Gastrocnemius medialis (tissue), 4 donors: ENCODE results near the gene OR6X1. TPM values are rescaled to one million over a fixed set of nuclear protein-coding genes. Genes with fewer than 3 reads are reported as not detected.

ENCODE experiments used
- ATAC-seq, 2 donors: fragments of 150-250 bp; one replicate each; pipeline ENCODE4 v1.9.1; 2016
- DNase-seq, 2 donors: peaks; one replicate each; pipeline ENCODE4 v3.0.0-alpha.2; 2019
- H3K27ac ChIP-seq, 4 donors: fragments of 200-600 bp; sonication (generic); 1 replicate in 1 of 4; 2 replicates in 3 of 4; pipeline ENCODE4 v1.5.1; 2016 to 2018; ENCODE audit warnings: mild to moderate bottlenecking in 2 of 4, moderate library complexity in 1 of 4
- H3K27me3 ChIP-seq, 3 donors: fragments of 200-600 bp; sonication (generic) in 2 of 3; 1 replicate in 1 of 3; 2 replicates in 2 of 3; pipeline versions ENCODE4 v1.5.1 to v1.6.0; 2016 to 2019; ENCODE audit warnings: mild to moderate bottlenecking in 1 of 3, moderate library complexity in 1 of 3
- H3K36me3 ChIP-seq, 2 donors: fragments of 200-600 bp; sonication (generic) in 1 of 2; one replicate each; pipeline ENCODE4 v1.5.1; 2017 to 2018
- H3K4me1 ChIP-seq, 2 donors: fragments of 200-600 bp; sonication (generic) in 1 of 2; one replicate each; pipeline ENCODE4 v1.5.1; 2016 to 2017; ENCODE audit warnings: mild to moderate bottlenecking in 2 of 2
- H3K4me3 ChIP-seq, 4 donors: fragments of 200-600 bp; sonication (generic) in 3 of 4; 1 replicate in 1 of 4; 2 replicates in 3 of 4; pipeline ENCODE4 v1.5.1; 2016 to 2019; ENCODE audit warnings: mild to moderate bottlenecking in 2 of 4
- H3K9me3 ChIP-seq, 3 donors: fragments of 200-600 bp; sonication (generic) in 2 of 3; 1 replicate in 1 of 3; 2 replicates in 2 of 3; pipeline ENCODE4 v1.5.1; 2016 to 2019
- POLR2A ChIP-seq, 2 donors: fragments of 450-650 bp; IDR thresholded peaks; one replicate each; pipeline ENCODE4 v1.6.1; 2017; ENCODE audit warnings: antibody characterized with exemption in 2 of 2, mild to moderate bottlenecking in 2 of 2, moderate library complexity in 2 of 2
- in situ Hi-C, 4 donors: fragments of 200-750 bp; cut with MboI; loops; one replicate each; pipeline versions ENCODE4 v1.15.0 to v1.8.0; 2017; ENCODE audit warnings: low sequenced_read_pairs in 4 of 4
- intact Hi-C: fragments of 100-400 bp; cut with DNase I; formaldehyde crosslinking; loops from one replicate; pipeline ENCODE4 v1.15.1; 2023; ENCODE audit warnings: low total_unique reads
- total RNA-seq, 4 donors: library from RNA; depleted of rRNA; stranded (reverse); fragments of >200 nt; gene quantifications; one replicate each; pipeline versions ENCODE4 v1.1.0 to v1.2.3, GENCODE V29; 2016
- TF ChIP-seq, protein P1 (sequence below), 5 experiments: fragments of 450-650 bp in 3 of 5; fragments of 200-600 bp in 2 of 5; sonication (generic) in 2 of 5; IDR thresholded peaks in 4 of 5; conservative IDR thresholded peaks in 1 of 5; 1 replicate in 4 of 5; 2 replicates in 1 of 5; pipeline ENCODE4 v1.5.1; 2016 to 2019; ENCODE audit warnings: antibody characterized with exemption in 5 of 5, mild to moderate bottlenecking in 3 of 5, moderate library complexity in 3 of 5

Gene OR6X1
- total RNA-seq, 4 donors from 2014 or later: not detected

DNA sequence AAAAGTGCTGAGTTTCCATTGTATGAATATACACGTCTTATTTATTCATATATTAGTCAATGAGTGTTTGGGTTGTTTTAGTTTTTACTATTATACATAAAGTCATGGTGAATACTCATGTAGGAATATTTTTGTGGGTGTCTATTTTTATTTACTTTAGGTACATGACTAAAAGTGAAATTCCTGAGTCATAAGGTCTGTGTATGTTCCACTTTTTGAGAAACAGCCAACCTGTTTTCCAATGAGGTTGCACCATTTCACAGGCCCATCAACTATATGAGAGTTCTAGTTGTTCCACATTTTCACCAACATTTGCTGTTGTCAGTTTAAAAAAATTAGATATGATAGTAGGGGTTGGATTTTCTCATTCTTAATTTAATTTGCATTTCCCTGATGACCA lies 6.6 kb upstream of the OR6X1 start:
- in situ Hi-C loops: no loop called here
- Histone ChIP-seq H3K27me3 (no peaks in the 10 kb centered on the region), H3K4me1 (no peaks in the 10 kb centered on the region), H3K9me3 (no peaks in the 10 kb centered on the region), H3K36me3 (no peaks in the 10 kb centered on the region), H3K27ac (no peak overlapping the region), H3K4me3 (no peak overlapping the region)
- DNase-seq (no peak), ATAC-seq (no peak)
- intact Hi-C loops: no loop called here
- TF ChIP-seq, protein P1, sequence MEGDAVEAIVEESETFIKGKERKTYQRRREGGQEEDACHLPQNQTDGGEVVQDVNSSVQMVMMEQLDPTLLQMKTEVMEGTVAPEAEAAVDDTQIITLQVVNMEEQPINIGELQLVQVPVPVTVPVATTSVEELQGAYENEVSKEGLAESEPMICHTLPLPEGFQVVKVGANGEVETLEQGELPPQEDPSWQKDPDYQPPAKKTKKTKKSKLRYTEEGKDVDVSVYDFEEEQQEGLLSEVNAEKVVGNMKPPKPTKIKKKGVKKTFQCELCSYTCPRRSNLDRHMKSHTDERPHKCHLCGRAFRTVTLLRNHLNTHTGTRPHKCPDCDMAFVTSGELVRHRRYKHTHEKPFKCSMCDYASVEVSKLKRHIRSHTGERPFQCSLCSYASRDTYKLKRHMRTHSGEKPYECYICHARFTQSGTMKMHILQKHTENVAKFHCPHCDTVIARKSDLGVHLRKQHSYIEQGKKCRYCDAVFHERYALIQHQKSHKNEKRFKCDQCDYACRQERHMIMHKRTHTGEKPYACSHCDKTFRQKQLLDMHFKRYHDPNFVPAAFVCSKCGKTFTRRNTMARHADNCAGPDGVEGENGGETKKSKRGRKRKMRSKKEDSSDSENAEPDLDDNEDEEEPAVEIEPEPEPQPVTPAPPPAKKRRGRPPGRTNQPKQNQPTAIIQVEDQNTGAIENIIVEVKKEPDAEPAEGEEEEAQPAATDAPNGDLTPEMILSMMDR (IDR thresholded peaks at IDR 0.05 in 4 of 5, conservative IDR thresholded peaks at IDR 0.05 in 1 of 5): no peak
- no peak for TF ChIP-seq POLR2A (IDR thresholded peaks at IDR 0.05)

DNA sequence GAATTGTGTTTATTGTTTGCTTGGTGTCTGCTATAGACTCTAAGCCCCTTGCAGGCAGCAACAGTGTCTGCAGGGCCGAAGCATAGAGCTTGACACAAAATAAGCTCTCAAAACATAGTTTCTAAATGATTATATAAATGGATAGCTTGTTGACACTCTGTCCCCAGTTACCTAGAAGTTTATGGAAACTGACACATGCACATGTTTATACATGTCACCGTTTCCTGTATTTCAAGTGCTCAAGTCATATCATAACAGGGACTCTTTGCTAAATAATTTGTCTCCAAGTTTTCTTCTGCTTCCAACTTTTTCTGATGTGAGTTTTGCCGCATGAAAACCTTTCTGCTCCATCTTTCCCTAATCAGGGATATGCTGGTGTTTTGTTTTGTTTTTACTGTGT lies 3.7 kb upstream of the OR6X1 start:
- H3K4me1 ChIP-seq: no peaks in the 10 kb centered on the region
- no peak overlapping the region for H3K27ac ChIP-seq
- DNase-seq: no peak
- H3K36me3 ChIP-seq: no peaks in the 10 kb centered on the region
- no peak for ATAC-seq
- intact Hi-C loops (no loop called here), in situ Hi-C loops (no loop called here)
- H3K4me3 ChIP-seq: no peak overlapping the region
- TF ChIP-seq, protein P1 (IDR thresholded peaks at IDR 0.05 in 4 of 5, conservative IDR thresholded peaks at IDR 0.05 in 1 of 5): no peak
- TF ChIP-seq POLR2A (IDR thresholded peaks at IDR 0.05): no peak
- H3K9me3 ChIP-seq: no peaks in the 10 kb centered on the region
- H3K27me3 ChIP-seq: no peaks in the 10 kb centered on the region

GRCh38 chr11:123755813-123756212 lies 1.5 kb upstream of the OR6X1 start:
- Histone ChIP-seq H3K4me1 (no peaks in the 10 kb centered on the region), H3K27me3 (no peaks in the 10 kb centered on the region), H3K9me3 (no peaks in the 10 kb centered on the region), H3K27ac (no peak overlapping the region), H3K36me3 (no peaks in the 10 kb centered on the region), H3K4me3 (no peak overlapping the region)
- ATAC-seq (no peak), DNase-seq (no peak)
- TF ChIP-seq POLR2A (IDR thresholded peaks at IDR 0.05): no peak
- TF ChIP-seq, protein P1 (IDR thresholded peaks at IDR 0.05 in 4 of 5, conservative IDR thresholded peaks at IDR 0.05 in 1 of 5): no peak
- intact Hi-C loops (no loop called here), in situ Hi-C loops (no loop called here)

DNA sequence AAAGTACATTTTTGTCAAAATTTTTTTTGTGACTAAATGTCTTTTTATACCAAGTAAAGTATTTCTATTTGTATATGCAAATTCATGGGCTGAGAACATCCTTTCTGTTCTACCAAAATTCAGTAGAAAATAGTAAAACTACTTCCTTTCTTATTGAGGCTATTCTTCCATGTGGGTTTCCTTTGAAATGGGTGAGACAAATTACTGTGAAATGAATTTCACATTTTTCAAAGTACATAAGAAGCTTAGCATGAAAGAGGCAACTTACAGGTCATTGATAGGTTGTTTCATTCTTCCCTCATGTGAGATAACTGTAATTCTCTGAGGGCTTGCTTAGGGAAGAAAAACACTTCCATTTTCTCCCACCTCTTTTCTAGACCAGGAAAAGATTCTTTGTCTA lies 1.0 kb upstream of the OR6X1 start:
- ATAC-seq: no peak
- no peak overlapping the region for H3K27ac ChIP-seq
- no peaks in the 10 kb centered on the region for H3K36me3 ChIP-seq
- TF ChIP-seq, protein P1 (IDR thresholded peaks at IDR 0.05 in 4 of 5, conservative IDR thresholded peaks at IDR 0.05 in 1 of 5): no peak
- no peak for TF ChIP-seq POLR2A (IDR thresholded peaks at IDR 0.05)
- no peak overlapping the region for H3K4me3 ChIP-seq
- H3K27me3 ChIP-seq: no peaks in the 10 kb centered on the region
- in situ Hi-C loops (no loop called here), intact Hi-C loops (no loop called here)
- H3K9me3 ChIP-seq: no peaks in the 10 kb centered on the region
- no peak for DNase-seq
- H3K4me1 ChIP-seq: no peaks in the 10 kb centered on the region

GRCh38 chr11:123753110-123753509 lies 1.2 kb downstream of the OR6X1 start:
- TF ChIP-seq, protein P1 (IDR thresholded peaks at IDR 0.05 in 4 of 5, conservative IDR thresholded peaks at IDR 0.05 in 1 of 5): no peak
- TF ChIP-seq POLR2A (IDR thresholded peaks at IDR 0.05): no peak
- in situ Hi-C loops (no loop called here), intact Hi-C loops (no loop called here)
- H3K4me3 ChIP-seq: no peak overlapping the region
- ATAC-seq (no peak), DNase-seq (no peak)
- H3K9me3 ChIP-seq: peaks cover 0 to 4% (median 0%) of the 10 kb centered on the region in 3 donors
- no peaks in the 10 kb centered on the region for H3K27me3 ChIP-seq
- no peaks in the 10 kb centered on the region for H3K4me1 ChIP-seq
- no peaks in the 10 kb centered on the region for H3K36me3 ChIP-seq
- H3K27ac ChIP-seq: no peak overlapping the region
